8988T (cell line): ENCODE data around the gene DOK4.

Experiments used
- DNase-seq: peaks from one replicate; pipeline ENCODE4 v3.0.0; 2011

DOK4 gene

GRCh38 chr16:57485916-57486857, at the start of gene DOK4:
DOK4 (minus strand) TSS chr16:57486493; CDS start chr16:57479507, 6,986 bp downstream.
- peak; percentile 100 for DNase-seq

DNA sequence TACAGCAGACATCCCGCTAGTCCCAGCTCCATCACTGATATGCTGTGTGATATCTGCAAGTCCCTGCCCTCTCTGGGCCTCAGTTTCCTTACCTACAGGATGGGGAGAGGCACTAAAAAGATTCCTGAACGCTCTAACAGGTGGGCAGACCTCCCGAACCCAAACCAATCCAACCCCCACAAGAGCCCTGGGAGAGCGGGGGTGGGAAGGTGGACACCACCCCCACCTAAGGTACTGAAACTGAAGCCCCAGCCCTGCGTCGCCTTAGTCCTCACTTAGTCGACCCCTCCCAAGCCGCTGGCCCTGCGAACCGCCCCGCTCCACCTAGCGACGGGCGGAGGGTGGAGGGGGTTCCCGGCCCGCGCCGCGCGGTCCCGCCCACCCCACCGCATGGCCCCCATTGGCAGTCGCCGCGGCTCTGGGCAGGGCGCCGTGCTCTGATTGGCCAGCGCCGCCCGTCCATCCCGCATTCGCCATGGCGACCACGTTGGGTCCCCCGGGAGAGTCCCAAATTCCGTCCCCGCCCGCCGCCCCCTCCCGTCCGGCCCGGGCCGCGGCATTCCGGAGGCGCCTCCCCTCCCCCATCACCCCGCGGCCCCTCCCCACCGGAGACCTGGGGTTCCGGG, 49.5 kb upstream of the DOK4 start:
- peak; percentile 100 for DNase-seq

DNA sequence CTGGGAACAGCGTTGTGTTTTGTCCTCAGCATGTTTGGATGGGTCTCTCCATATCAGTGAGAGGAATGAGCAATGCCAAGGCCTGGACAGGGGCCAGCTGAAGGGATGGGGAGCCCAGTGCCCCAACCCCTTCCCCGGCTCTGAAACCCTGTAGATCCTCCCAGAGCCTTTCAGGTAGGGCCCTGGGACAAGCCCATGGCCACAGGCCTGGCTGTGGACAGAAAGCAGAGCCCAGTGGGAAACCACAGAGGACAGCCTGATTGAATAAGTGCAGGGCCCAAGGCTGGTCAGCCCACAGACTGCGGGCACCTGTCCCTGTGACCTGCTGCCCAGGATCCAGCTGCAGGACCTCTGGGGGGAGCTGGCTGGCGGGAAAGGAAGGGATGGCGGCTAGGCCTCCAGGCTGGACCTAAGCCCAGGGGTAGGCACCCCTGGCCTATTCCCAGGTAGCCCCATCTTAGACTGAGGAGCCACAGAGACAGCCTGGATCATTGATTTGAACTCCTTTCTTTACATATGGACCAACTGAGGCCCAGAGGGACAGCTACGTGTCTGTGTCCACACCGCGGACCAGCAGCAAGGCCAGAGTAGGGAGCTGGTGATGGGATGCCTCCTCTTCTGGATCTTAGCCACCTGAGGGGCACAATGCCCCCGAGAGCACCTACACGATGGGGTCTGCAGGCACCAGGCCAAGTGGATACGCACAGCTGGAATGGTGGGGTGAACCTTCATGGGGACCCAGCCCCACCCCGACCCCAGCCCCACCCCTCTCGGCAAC, 48.8 kb upstream of the DOK4 start:
- DNase-seq, result peak; percentile 57

- DNase-seq, result no peak
Measured at GRCh38 chr16:57534337-57534880, 48.1 kb upstream of the DOK4 start.

GRCh38 chr16:57533431-57534336, 47.4 kb upstream of the DOK4 start:
- DNase-seq, result peak; percentile 46

DNA sequence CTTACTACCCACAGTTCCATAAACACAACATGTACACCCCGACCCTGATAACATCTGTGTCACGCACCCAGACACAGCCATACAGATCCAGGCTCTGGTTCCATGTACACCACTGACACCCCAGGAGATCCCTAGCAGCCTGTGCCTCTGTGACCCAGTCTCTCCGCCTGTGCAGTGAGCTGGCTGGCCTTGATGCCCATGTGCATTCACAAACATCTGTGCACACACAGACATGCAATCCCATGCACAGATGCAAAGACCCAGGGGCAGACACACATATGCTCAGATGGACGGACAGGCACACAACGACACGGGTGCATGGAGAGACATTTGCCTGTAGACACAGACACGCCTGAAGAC, 46.0 kb upstream of the DOK4 start:
- no peak for DNase-seq

DNA sequence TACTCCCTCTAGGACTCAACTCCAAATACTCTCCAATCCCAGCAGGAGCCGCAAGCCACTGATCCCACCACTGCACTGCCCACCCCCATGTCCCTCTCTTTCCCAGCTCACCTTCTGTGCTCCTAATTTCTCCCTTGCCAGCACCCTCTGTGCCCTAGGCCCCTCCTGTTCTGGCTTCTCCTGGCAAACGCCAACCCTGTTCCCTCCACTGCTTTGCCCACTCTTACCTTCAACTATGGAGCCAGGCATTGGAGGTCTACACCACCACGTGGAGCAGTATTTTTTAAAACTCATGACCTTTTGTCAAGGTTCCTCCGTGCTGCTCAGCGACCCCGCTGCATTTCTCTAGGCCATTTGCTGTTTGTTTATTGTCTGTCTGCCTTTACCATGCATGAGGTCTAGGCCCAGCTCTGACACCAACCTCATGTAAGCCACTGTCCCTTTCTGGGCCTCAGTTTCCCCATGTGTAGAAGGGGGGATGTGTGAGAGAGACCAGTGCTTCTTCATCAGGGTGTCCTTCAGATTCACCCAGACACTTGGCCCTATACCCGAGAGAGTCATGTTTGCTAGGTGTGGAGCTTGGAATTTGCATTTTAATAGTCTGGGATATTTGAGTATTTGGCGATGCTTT, 45.5 kb upstream of the DOK4 start:
- DNase-seq, result no peak

- peak; percentile 44 for DNase-seq
Measured at GRCh38 chr16:57531253-57531575, 44.9 kb upstream of the DOK4 start.

- peak; percentile 35 for DNase-seq
Measured at GRCh38 chr16:57530522-57531252, 44.4 kb upstream of the DOK4 start.

GRCh38 chr16:57530104-57530521, 43.8 kb upstream of the DOK4 start:
- peak; percentile 96 for DNase-seq

GRCh38 chr16:57529391-57530103, 43.3 kb upstream of the DOK4 start:
- peak; percentile 41 for DNase-seq

DNA sequence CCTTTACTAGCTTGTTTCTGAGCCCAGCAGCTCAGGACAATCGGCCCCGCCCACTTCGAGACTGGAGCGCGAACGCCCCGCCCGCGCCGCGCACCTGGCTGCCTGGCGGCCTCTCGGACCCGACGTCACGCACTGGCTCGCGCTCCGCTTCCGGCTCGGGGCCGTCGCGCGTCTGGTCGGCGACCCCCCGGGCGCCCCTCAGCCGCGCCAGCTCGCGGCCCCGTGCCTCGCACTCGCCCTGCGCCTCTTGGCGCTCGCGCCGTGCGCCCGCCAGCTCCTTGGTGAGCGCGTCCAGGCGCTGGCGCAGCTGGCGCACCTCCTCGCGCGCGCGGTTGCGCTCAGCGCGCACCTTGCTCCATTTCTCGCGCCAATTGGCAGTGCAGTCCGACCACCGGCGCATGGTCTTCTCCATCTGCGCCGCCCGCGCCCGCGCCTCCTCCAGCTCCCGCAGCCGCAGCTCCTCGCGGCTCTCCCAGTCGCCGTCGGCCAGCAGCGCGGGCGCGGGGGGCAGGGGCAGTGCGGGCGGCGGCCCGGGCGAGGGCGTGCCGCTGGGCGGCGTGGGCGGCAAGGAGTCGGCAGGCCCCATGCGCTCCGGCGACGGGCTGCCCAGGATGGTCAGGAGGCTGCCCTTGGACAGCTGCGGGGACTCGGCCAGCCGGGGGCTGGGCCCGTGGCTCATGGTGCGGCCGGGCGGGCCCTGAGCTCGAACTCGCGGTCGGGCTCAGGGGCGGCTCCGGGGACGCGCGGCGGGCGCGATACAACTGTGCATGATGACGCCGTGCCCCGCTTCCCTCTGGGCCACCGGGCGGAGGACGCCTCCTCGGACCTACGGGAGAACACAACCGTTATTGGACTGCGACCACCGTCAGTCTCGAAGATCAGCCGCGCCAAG, 42.5 kb upstream of the DOK4 start:
- DNase-seq, result peak; percentile 20

DNA sequence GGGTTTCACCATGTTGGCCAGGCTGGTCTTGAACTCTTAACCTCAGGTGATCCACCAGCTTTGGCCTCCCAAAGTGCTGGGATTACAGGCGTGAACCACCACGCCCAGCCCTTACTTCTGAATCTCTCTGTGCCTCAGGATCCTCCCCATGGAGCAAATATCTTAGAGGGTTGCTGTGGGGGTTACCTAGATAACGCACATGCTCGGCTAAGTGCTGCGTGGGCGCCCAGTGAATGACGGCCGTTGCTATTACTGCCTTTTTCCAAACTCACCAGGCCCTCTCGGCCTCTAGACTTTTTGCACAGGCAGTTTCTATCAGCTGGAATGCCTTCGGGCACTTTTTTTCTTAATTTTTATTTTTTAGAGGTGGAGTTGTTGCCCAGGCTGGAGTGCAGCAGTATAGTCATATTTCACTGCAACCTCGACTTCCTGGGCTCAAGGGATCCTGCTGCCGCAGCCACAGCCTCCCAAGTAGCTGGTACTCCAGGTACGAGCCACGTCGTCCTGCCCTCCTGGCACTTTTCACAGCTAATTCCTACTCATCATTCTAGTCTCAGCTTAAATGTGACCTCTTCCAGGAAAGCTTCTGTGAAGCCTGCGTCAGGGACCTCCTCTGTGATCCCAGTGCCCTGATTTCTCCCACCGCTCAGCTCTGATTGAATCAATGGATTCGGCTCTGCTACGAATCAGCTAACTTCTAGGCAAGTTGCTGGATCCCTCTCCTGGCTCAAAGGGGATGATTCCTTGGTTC, 41.5 kb upstream of the DOK4 start:
- DNase-seq, result peak; percentile 26

GRCh38 chr16:57527027-57527426, 40.7 kb upstream of the DOK4 start:
- DNase-seq, result peak; percentile 76

GRCh38 chr16:57526498-57526897, 40.2 kb upstream of the DOK4 start:
- peak; percentile 17 for DNase-seq

GRCh38 chr16:57525761-57526160, 39.5 kb upstream of the DOK4 start:
- DNase-seq, result peak; percentile 37

- no peak for DNase-seq
Measured at GRCh38 chr16:57522960-57523359, 36.7 kb upstream of the DOK4 start.

DNA sequence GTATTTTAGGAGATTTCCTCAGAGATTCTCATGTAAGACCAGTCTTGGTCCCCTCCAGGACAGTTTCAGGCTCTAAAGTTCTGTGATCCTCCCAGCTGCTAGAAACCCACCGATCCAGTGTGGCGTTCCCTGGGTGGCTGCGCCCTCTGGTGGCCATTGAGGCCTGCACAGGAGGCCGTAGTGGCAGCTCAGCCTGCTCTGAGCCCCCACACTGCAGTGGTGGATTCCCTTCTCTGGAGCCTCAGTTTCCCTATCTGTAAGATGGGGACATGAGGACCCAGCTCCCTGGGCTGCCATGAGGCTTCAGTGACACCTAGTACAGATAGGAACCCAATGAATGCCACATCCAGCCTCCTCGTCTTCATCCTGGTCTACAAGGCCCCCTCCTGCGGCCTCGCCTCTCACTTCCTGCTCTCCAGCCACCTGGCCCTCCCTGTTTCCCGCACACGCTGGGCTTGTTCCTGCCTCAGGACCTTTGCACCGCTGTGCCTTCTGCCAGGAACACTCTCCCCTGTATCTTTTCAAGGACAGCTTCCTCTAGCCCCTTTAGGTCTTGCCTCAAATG, 33.6 kb upstream of the DOK4 start:
- DNase-seq, result peak; percentile 99
